KOPT-K1 (cell line): ENCODE measurements around the gene MRPL27.
A peak's percentile ranks its signal among the peaks of the same experiment; 100 is the strongest.

Source experiments
- H3K27ac ChIP-seq: fragments of 200-600 bp; sonication (generic); 2 replicates; pipeline ENCODE4 v1.5.1; 2016; ENCODE audit warnings: antibody characterized with exemption, mild to moderate bottlenecking, low read depth, low read length; ENCODE audit not compliant: poor library complexity, severe bottlenecking
- H3K36me3 ChIP-seq: fragments of 200-600 bp; sonication (generic); 2 replicates; pipeline ENCODE4 v1.5.1; 2017; ENCODE audit warnings: antibody characterized with exemption, mild to moderate bottlenecking, low read length, moderate library complexity; ENCODE audit not compliant: insufficient read depth
- H3K9me3 ChIP-seq: fragments of 200-600 bp; sonication (generic); 2 replicates; pipeline ENCODE4 v1.5.1; 2017; ENCODE audit warnings: antibody characterized with exemption, low read length, mild to moderate bottlenecking; ENCODE audit not compliant: insufficient read depth, poor library complexity, severe bottlenecking

The MRPL27 gene

GRCh38 chr17:50396261-50397110 is 23.5 kb upstream of the MRPL27 start:
- H3K27ac ChIP-seq, result peak overlapping the region; percentile 75
- H3K9me3 ChIP-seq, result no peaks in the 10 kb centered on the region
- H3K36me3 ChIP-seq, result peaks cover 41% of the 10 kb centered on the region

- H3K27ac ChIP-seq, result no peak overlapping the region
- H3K9me3 ChIP-seq, result no peaks in the 10 kb centered on the region
- peaks cover 59% of the 10 kb centered on the region for H3K36me3 ChIP-seq
Observed at GRCh38 chr17:50394711-50395110, 21.7 kb upstream of the MRPL27 start.

DNA sequence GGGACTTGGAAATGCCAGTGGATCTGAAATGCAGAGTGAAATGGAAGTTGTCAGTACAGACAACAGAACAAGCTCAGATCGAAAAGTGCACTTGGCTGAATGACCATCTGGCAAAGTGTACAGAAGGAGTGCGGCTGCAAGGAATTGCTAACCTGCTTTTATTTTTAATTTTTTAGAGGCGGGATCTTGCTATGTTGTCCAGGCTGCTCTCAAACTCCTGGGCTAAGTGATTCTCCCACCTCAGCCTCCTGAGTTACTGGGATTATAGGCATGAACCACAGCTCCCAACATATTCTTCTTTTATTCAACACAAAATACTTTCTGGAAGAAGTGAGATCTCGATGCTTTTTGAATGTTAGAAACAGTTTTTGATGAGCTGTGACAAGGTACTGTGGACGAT is 20.7 kb upstream of the MRPL27 start:
- Histone ChIP-seq H3K9me3 (no peaks in the 10 kb centered on the region), H3K27ac (no peak overlapping the region), H3K36me3 (peaks cover 69% of the 10 kb centered on the region)

- H3K27ac ChIP-seq, result no peak overlapping the region
- H3K36me3 ChIP-seq, result peaks cover 80% of the 10 kb centered on the region
- H3K9me3 ChIP-seq, result no peaks in the 10 kb centered on the region
Observed at GRCh38 chr17:50392621-50393020, 19.6 kb upstream of the MRPL27 start.

GRCh38 chr17:50389534-50389933 is 16.6 kb upstream of the MRPL27 start:
- no peak overlapping the region for H3K27ac ChIP-seq
- H3K9me3 ChIP-seq, result no peaks in the 10 kb centered on the region
- peaks cover 100% of the 10 kb centered on the region for H3K36me3 ChIP-seq

DNA sequence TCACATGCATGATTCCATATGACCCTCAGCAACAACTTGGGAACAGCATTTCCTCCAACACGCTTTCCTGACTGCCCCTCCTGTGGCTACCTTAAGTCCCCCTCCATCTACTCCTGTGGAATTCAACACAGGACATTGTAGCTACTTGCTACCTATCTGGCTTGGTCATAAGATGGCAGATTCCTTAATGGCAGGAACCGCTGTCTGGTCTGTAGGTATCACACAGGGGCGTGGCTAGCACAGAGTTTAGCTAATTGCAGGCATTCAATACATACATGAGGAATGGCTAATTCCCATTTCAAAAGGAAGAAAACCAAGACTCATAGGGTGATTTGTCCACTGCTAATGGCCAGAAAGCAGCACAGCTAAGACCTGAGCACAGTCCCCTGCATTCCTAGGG is 15.7 kb upstream of the MRPL27 start:
- H3K9me3 ChIP-seq, result no peaks in the 10 kb centered on the region
- no peak overlapping the region for H3K27ac ChIP-seq
- H3K36me3 ChIP-seq, result peaks cover 100% of the 10 kb centered on the region

GRCh38 chr17:50386510-50386909 is 13.5 kb upstream of the MRPL27 start:
- Histone ChIP-seq H3K9me3 (no peaks in the 10 kb centered on the region), H3K36me3 (peaks cover 100% of the 10 kb centered on the region), H3K27ac (no peak overlapping the region)

GRCh38 chr17:50382931-50383330 is 9.9 kb upstream of the MRPL27 start:
- no peak overlapping the region for H3K27ac ChIP-seq
- H3K9me3 ChIP-seq, result no peaks in the 10 kb centered on the region
- peaks cover 100% of the 10 kb centered on the region for H3K36me3 ChIP-seq

DNA sequence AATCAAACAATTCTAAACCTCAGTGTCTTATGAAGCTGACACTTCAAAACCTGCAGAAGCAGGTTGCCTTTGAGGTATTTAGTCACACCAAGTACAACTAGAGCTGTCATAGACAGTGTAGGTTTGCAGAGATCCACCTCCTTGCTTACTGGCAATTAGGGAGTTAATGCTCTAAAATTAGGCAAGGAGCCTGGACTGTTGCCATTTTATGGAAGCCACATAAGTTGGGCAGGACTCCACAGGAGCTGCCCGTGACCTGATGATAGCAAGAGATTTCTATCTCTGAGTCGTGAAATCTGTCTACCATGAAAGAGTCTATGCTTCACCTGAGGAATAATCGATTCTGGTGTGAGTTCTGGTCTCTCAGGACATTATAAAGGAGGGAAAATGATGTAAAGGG is 8.9 kb upstream of the MRPL27 start:
- no peaks in the 10 kb centered on the region for H3K9me3 ChIP-seq
- H3K36me3 ChIP-seq, result peaks cover 100% of the 10 kb centered on the region
- no peak overlapping the region for H3K27ac ChIP-seq

DNA sequence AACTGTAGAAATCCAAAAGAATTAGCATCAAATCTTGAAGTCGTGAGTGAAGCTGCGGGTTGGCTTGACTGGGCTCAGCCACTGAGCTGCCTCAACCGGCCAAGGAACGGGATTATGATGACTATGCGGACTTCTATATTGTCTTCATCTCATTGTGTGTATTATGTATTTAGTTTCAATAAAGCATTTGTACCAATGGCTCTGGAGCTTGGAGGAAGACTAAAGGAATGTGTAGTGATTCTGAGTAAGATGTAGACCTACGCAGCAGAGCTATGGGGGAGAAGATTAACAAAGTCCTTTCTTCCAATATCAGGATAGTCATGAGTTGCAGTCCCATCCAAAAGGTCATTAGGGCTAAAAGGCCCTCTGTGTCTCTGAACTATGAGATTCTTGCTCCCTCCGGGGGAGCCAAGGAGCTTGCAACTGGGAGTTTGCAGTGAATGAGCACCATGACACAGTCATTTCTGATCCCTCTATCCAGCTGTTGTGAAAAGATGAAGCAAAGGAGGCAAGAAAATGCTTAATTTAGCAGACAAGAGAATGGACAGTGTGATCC is 8.4 kb upstream of the MRPL27 start:
- Histone ChIP-seq H3K27ac (no peak overlapping the region), H3K36me3 (peaks cover 100% of the 10 kb centered on the region), H3K9me3 (no peaks in the 10 kb centered on the region)

DNA sequence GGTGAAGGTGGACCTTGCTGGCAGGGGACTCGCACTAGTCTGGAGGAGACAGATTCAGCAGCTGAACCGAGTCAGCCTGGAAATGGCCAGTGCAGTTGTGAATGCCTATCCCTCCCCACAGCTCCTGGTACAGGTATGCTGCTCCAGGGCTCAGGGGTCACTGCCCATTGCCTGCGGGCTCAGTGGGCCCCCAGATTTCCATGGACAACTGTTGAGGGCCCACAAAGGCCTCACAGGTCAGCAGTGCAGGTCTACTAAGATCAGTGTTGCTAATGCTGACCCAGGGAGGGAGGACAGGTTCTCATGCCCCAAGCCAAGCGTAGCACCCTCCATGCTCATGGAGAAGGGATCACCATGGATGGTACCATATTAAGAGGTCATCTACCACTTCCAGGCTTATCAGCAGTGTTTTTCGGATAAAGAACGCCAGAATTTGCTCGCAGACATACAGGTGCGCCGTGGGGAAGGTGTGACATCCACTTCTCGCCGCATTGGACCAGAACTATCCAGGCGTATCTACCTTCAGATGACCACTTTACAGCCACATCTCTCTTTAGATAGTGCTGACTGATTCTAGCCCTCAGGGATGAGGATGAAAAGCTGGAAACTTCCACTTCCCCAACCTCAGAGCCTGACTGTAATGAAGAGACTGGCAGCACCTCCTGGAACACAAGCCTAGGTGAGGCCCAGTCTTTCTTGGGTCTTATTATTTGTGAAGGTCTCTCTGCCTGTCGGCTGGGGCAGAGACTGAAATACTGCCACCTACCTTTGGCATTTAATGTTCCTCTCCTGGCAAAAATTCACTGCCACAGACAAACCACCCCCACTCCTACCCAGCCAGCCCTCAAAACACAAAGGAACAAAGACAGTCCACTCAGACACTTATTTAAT is 7.6 kb upstream of the MRPL27 start:
- Histone ChIP-seq H3K9me3 (no peaks in the 10 kb centered on the region), H3K36me3 (peaks cover 100% of the 10 kb centered on the region), H3K27ac (no peak overlapping the region)

DNA sequence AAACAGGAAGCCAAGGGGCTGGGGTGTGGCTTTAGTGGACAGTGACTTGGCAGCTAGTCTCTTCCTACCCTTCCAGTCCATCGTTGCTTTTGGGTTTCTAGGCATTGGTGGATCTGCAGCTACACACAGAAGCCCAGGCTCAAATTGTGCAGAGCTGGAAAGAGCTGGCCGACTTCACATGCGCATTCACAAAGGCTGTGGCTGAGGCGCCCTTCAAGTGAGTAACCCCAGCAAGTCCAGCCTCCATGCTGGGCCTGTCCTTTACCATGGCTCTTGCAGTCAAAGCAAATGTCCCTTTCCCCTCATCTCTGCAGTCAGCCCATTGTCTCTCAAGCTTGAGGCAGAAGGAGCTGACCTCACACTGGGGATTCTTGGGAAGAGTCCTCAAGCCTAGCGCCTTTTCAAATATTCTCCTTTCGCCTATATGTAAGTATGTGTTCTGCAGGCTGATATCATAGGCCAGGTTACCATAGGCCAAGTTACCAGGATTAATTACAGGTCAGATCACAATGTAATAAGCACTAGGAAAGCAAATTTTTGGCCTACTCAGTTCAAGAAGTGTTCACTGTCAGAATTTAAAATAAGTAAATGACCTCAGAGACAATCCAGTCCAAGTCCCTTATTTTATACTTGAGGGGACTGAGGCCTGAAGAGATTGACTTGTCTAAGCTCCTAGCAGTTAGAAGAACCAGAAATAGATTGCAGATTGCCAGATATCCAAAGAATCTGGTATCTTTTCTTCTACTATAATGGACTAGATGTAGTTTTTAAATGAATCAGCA is 6.6 kb upstream of the MRPL27 start:
- H3K9me3 ChIP-seq, result no peaks in the 10 kb centered on the region
- peaks cover 97% of the 10 kb centered on the region for H3K36me3 ChIP-seq
- no peak overlapping the region for H3K27ac ChIP-seq

DNA sequence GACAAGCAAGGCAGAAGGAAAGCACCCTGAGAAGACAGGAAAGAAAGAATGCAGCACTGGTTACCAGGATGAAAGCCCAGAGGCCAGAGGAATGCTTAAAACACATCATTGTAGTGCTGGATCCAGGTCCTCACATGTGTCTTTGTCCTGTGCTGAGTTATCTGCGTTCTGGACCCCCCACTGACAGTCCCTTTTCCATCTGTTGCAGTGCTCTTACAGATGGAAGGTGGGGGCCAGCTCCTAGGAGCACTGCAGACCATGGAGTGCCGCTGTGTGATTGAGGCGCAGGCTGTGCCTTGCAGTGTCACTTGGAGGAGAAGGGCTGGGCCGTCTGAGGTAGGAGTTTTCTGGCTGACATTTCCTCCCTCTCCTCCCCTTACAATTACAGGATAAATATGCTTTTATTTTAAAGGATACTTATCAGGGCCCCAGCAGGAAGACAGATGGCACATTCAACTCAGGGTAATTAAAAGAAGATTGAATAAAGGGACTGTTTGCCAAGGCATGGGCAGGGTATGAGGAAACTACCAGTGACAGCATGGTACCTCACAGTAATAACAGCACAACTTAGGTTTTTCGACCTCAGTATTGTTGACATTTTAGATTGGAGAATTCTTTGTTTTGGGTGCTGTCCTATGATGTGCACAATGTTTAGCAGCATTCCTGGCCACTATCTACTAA is 3.0 kb upstream of the MRPL27 start:
- Histone ChIP-seq H3K9me3 (no peaks in the 10 kb centered on the region), H3K36me3 (peaks cover 70% of the 10 kb centered on the region), H3K27ac (no peak overlapping the region)

DNA sequence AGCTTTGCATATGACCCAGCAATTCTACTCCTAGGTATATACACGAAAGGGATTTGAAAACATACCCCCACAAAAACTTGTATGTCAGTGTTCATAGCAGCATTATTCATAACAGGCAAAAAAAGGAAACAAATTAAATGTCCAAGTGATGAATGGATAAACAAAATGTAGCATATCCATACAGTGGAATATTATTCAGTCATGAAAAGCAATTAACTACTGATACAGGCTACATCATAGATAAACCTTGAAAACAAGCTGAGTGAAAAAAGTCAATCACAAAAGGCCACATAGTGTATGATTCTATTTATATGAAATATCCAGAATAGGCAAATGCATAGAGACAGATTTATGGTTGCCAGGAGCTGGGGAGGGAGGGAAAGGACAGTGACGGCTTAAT is 721 bp upstream of the MRPL27 start:
- H3K27ac ChIP-seq, result peak overlapping the region; percentile 95
- no peaks in the 10 kb centered on the region for H3K9me3 ChIP-seq
- peaks cover 70% of the 10 kb centered on the region for H3K36me3 ChIP-seq
